NCI-H1436 (cell line): Measurements from ENCODE around the gene ABCA10.
A peak's percentile ranks its signal among the peaks of the same experiment; 100 is the strongest.
"Not testable (repeated sequence)": the region's sequence is repeated elsewhere in the genome, so short reads cannot be mapped to it uniquely, and the experiment has no call there.

Experiments
- DNase-seq: peaks from one replicate; lab custom pipeline; 2025; lab: John Stamatoyannopoulos, UW

The ABCA10 gene

GRCh38 chr17:69227541-69227940, 1.1 kb downstream of the ABCA10 start:
- no peak for DNase-seq

DNA sequence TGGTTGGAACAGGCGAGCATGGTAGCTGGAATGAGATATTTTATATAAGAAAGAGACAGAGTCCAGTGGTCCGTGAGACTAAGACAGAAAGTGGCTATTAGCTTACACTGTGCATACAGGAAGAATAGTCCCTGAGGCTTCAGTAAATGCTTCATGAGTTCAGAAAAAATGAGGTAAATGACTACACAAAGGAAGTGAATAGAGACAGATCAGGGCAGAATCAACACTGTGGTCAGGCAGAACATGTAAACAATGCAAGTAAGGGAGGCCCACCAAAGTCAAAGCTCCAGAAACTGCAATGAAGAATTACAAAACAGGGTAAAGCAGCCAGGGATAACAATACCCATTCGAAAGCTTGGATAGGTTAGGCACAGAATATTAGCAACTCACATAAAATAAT, 4.8 kb downstream of the ABCA10 start:
- DNase-seq: peak; percentile 8

- no peak for DNase-seq
Measured at GRCh38 chr17:69222707-69223258, 5.8 kb downstream of the ABCA10 start.

GRCh38 chr17:69220098-69220497, 8.5 kb downstream of the ABCA10 start:
- no peak for DNase-seq

DNA sequence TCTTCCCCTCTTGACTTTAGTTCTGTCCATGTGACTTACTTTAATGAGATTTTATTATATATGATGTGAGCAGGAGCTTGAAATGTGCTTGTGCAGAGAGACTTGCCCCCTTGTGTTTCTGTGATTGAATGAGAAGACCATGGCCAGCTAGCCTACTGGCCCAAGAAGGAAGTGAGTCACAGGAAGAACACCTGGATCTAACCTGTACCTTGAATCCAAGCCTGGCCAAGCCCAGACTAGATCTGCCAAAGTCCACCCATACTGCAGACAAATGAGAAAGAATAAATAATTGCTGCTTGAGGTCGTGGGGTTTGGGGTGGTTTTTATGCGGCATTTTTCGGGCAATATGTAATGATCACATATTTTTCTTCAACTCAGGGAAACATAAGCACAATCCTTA, 9.6 kb downstream of the ABCA10 start:
- no peak for DNase-seq

DNA sequence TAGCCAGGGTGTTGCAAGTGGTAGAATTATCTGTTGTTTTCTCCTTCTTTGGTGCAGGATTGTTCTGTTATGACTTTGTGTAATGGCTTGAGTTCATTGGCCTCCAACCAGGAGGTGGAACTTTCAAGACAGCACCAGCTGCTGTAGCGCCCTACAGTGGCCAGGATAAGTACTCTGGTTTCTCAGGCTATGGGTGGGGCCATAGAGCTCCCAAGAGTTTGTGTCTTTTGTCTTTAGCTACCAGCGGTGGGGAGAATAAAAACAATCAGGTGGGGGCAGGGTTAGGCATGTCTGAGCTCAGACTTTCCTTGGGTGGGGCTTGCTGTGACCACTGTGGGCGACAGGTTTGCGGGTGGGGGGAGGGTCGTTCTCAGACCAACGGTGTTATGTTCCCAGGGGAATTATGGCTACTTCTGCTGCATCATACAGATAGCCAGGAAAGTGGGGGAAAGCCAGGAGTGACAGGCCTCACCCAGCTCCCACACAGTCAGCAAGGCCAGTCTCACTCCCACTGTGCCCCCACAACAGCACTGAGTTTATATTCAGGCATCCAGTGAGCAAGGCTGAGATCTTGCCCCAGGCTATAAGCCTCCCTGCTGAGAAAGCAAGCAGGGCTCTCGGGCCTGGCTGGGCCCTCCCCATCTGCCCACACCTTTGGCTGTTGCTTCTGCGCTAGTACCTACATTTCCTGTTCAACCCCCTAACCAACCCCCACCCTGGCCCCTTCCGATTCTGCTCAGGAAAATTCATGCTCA, 15.4 kb downstream of the ABCA10 start:
- DNase-seq: no peak

DNA sequence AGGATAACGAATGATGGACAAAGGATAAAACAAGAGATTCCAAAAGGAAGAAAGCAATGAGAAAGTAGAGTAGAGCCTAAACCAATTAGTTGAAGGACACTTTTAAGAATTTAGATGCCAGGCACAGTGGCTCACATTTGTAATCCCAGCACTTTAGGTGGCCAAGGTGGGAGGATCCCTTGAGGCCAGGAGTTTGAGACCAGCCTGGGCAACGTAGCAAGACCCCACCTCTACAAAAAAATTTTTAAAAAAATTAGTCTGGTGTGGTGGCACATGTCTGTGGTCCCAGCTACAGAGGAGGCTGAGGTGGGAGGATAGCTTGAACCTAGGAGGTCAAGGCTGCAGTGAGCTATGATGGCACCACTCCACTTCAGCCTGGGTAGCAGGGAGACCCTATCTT, 20.0 kb downstream of the ABCA10 start:
- DNase-seq: no peak

- no peak for DNase-seq
Measured at GRCh38 chr17:69207151-69207550, 21.5 kb downstream of the ABCA10 start.

DNA sequence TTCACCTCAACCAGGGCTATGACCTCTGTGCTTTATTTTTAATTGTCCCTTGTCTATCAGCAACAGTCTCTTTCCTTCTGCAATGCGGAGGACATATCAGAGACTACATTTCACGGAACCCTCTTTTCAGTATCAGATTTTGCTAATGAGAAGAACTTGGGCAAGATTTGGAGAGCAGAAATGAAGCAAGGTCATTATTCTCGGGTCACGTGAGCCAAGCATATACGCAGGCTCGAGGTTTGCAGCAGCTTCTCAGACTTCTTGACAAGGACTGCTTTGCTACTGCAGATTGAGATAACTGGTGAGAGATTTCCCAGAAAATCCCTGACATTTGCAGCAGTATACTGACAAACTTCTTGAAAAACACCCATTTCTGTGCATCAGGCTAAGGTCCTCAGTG, 30.4 kb downstream of the ABCA10 start:
- no peak for DNase-seq

GRCh38 chr17:69196105-69196653, 32.4 kb downstream of the ABCA10 start:
- not testable (repeated sequence) for DNase-seq

DNA sequence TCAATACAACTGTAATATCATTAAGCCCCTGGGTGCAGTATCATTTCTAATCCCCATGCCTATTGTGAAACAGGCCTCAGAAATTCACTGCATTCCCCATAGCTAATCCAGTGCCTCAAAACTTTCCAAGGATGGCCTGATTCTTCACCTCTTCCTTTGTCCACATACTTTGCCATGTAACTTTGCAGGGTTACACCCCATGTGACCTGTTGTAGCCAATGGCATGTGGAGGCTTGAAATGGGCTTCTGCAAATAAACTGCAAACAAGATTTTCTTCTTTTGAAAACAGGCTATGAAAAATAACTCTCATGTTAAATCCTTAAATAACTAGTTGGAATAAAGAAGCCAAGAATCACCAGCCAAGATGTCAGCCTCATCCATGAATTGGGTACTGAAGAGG, 35.9 kb downstream of the ABCA10 start:
- DNase-seq: no peak

- no peak for DNase-seq
Measured at GRCh38 chr17:69188796-69189195, 39.8 kb downstream of the ABCA10 start.

- no peak for DNase-seq
Measured at GRCh38 chr17:69188064-69188463, 40.6 kb downstream of the ABCA10 start.

DNA sequence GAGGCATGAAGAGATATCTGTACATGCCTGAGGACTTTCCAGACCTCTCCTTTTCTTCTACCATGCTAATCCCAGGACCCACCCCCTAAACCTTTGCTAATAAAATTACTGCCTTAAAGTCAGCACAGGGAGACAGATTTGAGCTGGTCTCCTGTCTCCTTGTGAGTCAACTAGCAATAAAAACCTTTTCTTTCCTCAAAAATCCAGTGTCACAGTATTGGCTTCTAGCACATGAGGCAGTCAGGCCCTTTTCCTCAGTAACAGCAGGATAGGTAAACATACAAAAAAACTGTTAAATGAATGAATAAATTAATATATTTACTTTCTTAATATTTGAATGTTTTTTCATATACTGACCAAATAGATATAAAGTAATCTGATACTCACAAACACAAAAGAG, 41.3 kb downstream of the ABCA10 start:
- no peak for DNase-seq

- no peak for DNase-seq
Measured at GRCh38 chr17:69179227-69179952, 49.2 kb downstream of the ABCA10 start.

- DNase-seq: no peak
Measured at GRCh38 chr17:69176457-69176795, 52.2 kb downstream of the ABCA10 start.

- no peak for DNase-seq
Measured at GRCh38 chr17:69175625-69176456, 52.8 kb downstream of the ABCA10 start.

GRCh38 chr17:69175262-69175624, 53.4 kb downstream of the ABCA10 start:
- no peak for DNase-seq

DNA sequence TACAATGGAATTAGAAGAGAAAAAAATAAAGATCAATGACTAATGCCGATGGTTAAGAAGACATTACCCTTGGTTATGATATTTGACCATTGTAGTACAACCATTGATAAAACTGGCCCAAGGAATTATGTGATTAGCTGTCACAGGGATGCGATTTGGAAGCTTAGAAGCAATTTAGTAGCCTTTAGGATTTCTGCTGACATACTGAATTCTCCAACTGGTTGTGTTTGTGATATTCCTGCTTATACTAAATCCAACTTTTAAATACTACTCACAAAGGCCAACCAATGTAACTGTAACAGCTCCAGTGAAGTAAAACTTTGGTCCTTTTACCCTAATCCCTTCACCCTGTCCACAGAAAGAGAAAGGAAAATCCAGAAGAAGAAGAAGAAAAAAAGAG, 55.5 kb downstream of the ABCA10 start:
- DNase-seq: no peak

DNA sequence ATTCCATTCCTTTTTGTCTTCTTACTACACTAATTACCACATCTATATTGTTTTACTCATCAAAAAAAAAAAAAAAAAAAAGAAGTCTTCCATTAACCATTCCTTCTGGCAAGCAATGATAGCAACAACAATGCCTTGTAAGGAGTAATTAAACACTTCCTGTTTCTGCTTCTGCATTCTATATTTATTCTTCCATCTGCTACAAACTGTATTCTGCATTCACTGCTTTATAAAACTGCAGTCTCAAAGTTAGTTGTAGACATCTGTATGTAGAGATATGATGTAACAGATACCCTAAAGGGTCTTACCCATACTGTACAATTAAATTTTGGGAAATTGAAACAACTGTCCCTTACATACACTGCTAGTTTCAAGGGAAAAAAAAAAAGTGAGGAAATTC, 58.2 kb downstream of the ABCA10 start:
- DNase-seq: no peak

- not testable (repeated sequence) for DNase-seq
Measured at GRCh38 chr17:69168642-69169041, 60.0 kb downstream of the ABCA10 start.

GRCh38 chr17:69166957-69167356, 61.7 kb downstream of the ABCA10 start:
- DNase-seq: no peak
